ENCODE measurements around the gene SHB. TPM values are rescaled to one million over a fixed set of nuclear protein-coding genes. Genes with fewer than 3 reads are reported as not detected.
"Not testable (repeated sequence)": the region's sequence is repeated elsewhere in the genome, so short reads cannot be mapped to it uniquely, and the experiment has no call there.

SHB gene
- total RNA-seq, 1 donor from 2014 or later: 22.5 TPM

- no peak overlapping the region for H3K27ac Mint-ChIP-seq
- H3K36me3 Mint-ChIP-seq (ENCODE audit: insufficient read depth): peaks cover 22% of the 10 kb centered on the region
- peaks cover 4% of the 10 kb centered on the region for H3K4me1 Mint-ChIP-seq (ENCODE audit: low read depth)
- TF ChIP-seq CTCF (IDR thresholded peaks at IDR 0.05; ENCODE audit: unreplicated experiment): no peak
- H3K9me3 Mint-ChIP-seq (ENCODE audit: low read depth): no peaks in the 10 kb centered on the region
- no peak for DNase-seq (ENCODE audit: low spot score, unreplicated experiment)
- no peak overlapping the region for H3K4me3 Mint-ChIP-seq (ENCODE audit: low read depth)
- no peaks in the 10 kb centered on the region for H3K27me3 Mint-ChIP-seq
Measured at GRCh38 chr9:37897665-37898064, 171.4 kb downstream of the SHB start.

DNA sequence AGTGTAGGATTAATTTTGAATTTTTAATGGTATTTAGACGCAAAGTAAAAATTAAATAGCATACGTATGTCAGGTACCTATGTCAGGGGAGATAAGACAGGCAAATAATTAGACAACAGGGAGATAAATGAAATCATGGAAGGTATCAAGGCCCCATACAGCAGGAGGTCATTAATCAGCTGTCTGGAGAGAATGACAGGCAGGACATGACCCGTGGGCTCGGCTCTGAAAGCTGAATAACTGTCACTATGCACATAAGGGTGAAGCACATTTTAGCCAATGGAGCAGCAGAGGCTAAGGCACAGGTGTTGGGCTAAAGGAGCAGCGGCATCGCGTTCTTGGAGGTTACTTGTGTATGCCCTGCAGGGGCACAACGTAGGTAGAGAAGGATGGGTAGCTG, 177.0 kb downstream of the SHB start:
- Mint-ChIP-seq H3K4me1 (ENCODE audit: low read depth) (no peaks in the 10 kb centered on the region), H3K27ac (no peak overlapping the region), H3K36me3 (ENCODE audit: insufficient read depth) (peaks cover 40% of the 10 kb centered on the region), H3K27me3 (no peaks in the 10 kb centered on the region), H3K4me3 (ENCODE audit: low read depth) (no peak overlapping the region), H3K9me3 (ENCODE audit: low read depth) (peaks cover 3% of the 10 kb centered on the region)
- DNase-seq (ENCODE audit: low spot score, unreplicated experiment): no peak
- TF ChIP-seq CTCF (IDR thresholded peaks at IDR 0.05; ENCODE audit: unreplicated experiment): no peak

- not testable (repeated sequence) for H3K27ac Mint-ChIP-seq; H3K4me1 Mint-ChIP-seq (ENCODE audit: low read depth); H3K27me3 Mint-ChIP-seq; H3K9me3 Mint-ChIP-seq (ENCODE audit: low read depth); H3K4me3 Mint-ChIP-seq (ENCODE audit: low read depth); DNase-seq (ENCODE audit: low spot score, unreplicated experiment)
- H3K36me3 Mint-ChIP-seq (ENCODE audit: insufficient read depth): peaks cover 40% of the 10 kb centered on the region
Measured at GRCh38 chr9:37891042-37891441, 178.0 kb downstream of the SHB start.

GRCh38 chr9:37889536-37889935, 179.5 kb downstream of the SHB start:
- Mint-ChIP-seq H3K4me3 (ENCODE audit: low read depth) (no peak overlapping the region), H3K9me3 (ENCODE audit: low read depth) (peaks cover 3% of the 10 kb centered on the region), H3K36me3 (ENCODE audit: insufficient read depth) (peaks cover 37% of the 10 kb centered on the region), H3K27me3 (no peaks in the 10 kb centered on the region), H3K4me1 (ENCODE audit: low read depth) (no peaks in the 10 kb centered on the region), H3K27ac (no peak overlapping the region)
- TF ChIP-seq CTCF (IDR thresholded peaks at IDR 0.05; ENCODE audit: unreplicated experiment): no peak
- no peak for DNase-seq (ENCODE audit: low spot score, unreplicated experiment)

GRCh38 chr9:37887977-37888583, 180.9 kb downstream of the SHB start:
- not testable (repeated sequence) for H3K4me3 Mint-ChIP-seq (ENCODE audit: low read depth); H3K9me3 Mint-ChIP-seq (ENCODE audit: low read depth); DNase-seq (ENCODE audit: low spot score, unreplicated experiment); H3K4me1 Mint-ChIP-seq (ENCODE audit: low read depth); H3K27me3 Mint-ChIP-seq; H3K27ac Mint-ChIP-seq
- H3K36me3 Mint-ChIP-seq (ENCODE audit: insufficient read depth): peaks cover 33% of the 10 kb centered on the region

- DNase-seq (ENCODE audit: low spot score, unreplicated experiment): no peak
- Mint-ChIP-seq H3K4me1 (ENCODE audit: low read depth) (no peaks in the 10 kb centered on the region), H3K36me3 (ENCODE audit: insufficient read depth) (peaks cover 25% of the 10 kb centered on the region), H3K4me3 (ENCODE audit: low read depth) (no peak overlapping the region), H3K9me3 (ENCODE audit: low read depth) (peaks cover 4% of the 10 kb centered on the region), H3K27ac (no peak overlapping the region), H3K27me3 (no peaks in the 10 kb centered on the region)
- TF ChIP-seq CTCF (IDR thresholded peaks at IDR 0.05; ENCODE audit: unreplicated experiment): no peak
Measured at GRCh38 chr9:37880916-37881479, 188.0 kb downstream of the SHB start.
